ENCODE results near the gene CLASRP.

GRCh38 chr19:45008552-45008951 is 30.3 kb upstream of the CLASRP start:
- TF ChIP-seq CTCF (IDR thresholded peaks at IDR 0.05; ENCODE audit: low read length) = no peak
- no peak for TF ChIP-seq EZH2 (optimal IDR thresholded peaks at IDR 0.05; ENCODE audit: low read depth, low read length)
